ENCODE results near the gene MCF2L.

DNA sequence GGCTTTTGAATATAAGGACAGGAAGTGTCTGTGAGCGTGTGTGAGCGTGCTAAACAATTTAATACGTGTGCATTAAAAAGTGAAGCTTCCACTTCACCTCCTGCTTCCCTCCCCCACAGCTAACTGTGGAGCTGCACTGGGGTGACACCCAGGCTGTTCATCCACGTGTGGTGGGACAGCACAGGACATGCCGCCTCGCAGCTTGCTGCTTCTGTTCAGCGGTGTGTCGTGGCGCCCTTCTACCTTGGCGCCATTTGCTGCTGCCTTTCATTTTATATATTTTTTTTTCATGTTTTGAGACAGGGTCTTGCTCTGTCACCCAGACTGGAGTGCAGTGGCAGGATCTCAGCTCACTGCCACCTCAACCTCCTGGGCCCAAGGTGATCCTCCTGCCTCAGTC lies 63.3 kb downstream of the MCF2L start:
- TF ChIP-seq EZH2 (IDR thresholded peaks at IDR 0.05; ENCODE audit: low read depth, unreplicated experiment): no peak
- TF ChIP-seq, protein P1, sequence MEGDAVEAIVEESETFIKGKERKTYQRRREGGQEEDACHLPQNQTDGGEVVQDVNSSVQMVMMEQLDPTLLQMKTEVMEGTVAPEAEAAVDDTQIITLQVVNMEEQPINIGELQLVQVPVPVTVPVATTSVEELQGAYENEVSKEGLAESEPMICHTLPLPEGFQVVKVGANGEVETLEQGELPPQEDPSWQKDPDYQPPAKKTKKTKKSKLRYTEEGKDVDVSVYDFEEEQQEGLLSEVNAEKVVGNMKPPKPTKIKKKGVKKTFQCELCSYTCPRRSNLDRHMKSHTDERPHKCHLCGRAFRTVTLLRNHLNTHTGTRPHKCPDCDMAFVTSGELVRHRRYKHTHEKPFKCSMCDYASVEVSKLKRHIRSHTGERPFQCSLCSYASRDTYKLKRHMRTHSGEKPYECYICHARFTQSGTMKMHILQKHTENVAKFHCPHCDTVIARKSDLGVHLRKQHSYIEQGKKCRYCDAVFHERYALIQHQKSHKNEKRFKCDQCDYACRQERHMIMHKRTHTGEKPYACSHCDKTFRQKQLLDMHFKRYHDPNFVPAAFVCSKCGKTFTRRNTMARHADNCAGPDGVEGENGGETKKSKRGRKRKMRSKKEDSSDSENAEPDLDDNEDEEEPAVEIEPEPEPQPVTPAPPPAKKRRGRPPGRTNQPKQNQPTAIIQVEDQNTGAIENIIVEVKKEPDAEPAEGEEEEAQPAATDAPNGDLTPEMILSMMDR (conservative IDR thresholded peaks at IDR 0.05; ENCODE audit: low read depth in 2 of 2): no peak
- TF ChIP-seq, protein P2, sequence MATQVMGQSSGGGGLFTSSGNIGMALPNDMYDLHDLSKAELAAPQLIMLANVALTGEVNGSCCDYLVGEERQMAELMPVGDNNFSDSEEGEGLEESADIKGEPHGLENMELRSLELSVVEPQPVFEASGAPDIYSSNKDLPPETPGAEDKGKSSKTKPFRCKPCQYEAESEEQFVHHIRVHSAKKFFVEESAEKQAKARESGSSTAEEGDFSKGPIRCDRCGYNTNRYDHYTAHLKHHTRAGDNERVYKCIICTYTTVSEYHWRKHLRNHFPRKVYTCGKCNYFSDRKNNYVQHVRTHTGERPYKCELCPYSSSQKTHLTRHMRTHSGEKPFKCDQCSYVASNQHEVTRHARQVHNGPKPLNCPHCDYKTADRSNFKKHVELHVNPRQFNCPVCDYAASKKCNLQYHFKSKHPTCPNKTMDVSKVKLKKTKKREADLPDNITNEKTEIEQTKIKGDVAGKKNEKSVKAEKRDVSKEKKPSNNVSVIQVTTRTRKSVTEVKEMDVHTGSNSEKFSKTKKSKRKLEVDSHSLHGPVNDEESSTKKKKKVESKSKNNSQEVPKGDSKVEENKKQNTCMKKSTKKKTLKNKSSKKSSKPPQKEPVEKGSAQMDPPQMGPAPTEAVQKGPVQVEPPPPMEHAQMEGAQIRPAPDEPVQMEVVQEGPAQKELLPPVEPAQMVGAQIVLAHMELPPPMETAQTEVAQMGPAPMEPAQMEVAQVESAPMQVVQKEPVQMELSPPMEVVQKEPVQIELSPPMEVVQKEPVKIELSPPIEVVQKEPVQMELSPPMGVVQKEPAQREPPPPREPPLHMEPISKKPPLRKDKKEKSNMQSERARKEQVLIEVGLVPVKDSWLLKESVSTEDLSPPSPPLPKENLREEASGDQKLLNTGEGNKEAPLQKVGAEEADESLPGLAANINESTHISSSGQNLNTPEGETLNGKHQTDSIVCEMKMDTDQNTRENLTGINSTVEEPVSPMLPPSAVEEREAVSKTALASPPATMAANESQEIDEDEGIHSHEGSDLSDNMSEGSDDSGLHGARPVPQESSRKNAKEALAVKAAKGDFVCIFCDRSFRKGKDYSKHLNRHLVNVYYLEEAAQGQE (IDR thresholded peaks at IDR 0.05; ENCODE audit: unreplicated experiment): no peak
- no peak for TF ChIP-seq POLR2AphosphoS5 (IDR thresholded peaks at IDR 0.05; ENCODE audit: low read depth)
- TF ChIP-seq ZNF331 (CRISPR knock-in tag; IDR thresholded peaks at IDR 0.05; ENCODE audit: low read depth): no peak
- TF ChIP-seq JUNB (IDR thresholded peaks at IDR 0.05; ENCODE audit: unreplicated experiment): no peak
- no peak for TF ChIP-seq EZH2phosphoT487 (IDR thresholded peaks at IDR 0.05; ENCODE audit: unreplicated experiment)
- TF ChIP-seq CREB1 (CRISPR knock-in tag; IDR thresholded peaks at IDR 0.05; ENCODE audit: low read depth): no peak
- TF ChIP-seq NANOG (IDR thresholded peaks at IDR 0.05; ENCODE audit: borderline replicate concordance): no peak
- TF ChIP-seq ZNF114 (CRISPR knock-in tag; IDR thresholded peaks at IDR 0.05): no peak
- TF ChIP-seq, protein P3, sequence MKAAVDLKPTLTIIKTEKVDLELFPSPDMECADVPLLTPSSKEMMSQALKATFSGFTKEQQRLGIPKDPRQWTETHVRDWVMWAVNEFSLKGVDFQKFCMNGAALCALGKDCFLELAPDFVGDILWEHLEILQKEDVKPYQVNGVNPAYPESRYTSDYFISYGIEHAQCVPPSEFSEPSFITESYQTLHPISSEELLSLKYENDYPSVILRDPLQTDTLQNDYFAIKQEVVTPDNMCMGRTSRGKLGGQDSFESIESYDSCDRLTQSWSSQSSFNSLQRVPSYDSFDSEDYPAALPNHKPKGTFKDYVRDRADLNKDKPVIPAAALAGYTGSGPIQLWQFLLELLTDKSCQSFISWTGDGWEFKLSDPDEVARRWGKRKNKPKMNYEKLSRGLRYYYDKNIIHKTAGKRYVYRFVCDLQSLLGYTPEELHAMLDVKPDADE (IDR thresholded peaks at IDR 0.05): no peak
